GM23338 (cell line): ENCODE data around the gene EMID1.

Experiments
- CREB1 ChIP-seq: fragments of 250-450 bp; sonication (Bioruptor Pico); IDR thresholded peaks from 2 replicates; pipeline ENCODE4 v1.5.0; 2020; ENCODE audit warnings: low read depth, mild to moderate bottlenecking, moderate library complexity
- EZH2 ChIP-seq: fragments of 200-600 bp; sonication (generic); IDR thresholded peaks from one replicate; pipeline ENCODE4 v1.8.0; 2017; ENCODE audit warnings: antibody characterized with exemption, mild to moderate bottlenecking, low read depth; ENCODE audit not compliant: unreplicated experiment
- EZH2phosphoT487 ChIP-seq: fragments of 200-600 bp; sonication (generic); IDR thresholded peaks from one replicate; pipeline ENCODE4 v1.8.1; 2018; ENCODE audit warnings: antibody characterized with exemption; ENCODE audit not compliant: unreplicated experiment
- JUNB ChIP-seq: IDR thresholded peaks from one replicate; pipeline ENCODE4 v1.6.1; 2016; ENCODE audit warnings: antibody characterized with exemption; ENCODE audit not compliant: unreplicated experiment
- NANOG ChIP-seq: IDR thresholded peaks from 2 replicates; pipeline ENCODE4 v1.6.1; 2016; ENCODE audit warnings: antibody characterized with exemption, borderline replicate concordance
- POLR2AphosphoS5 ChIP-seq: IDR thresholded peaks from 2 replicates; pipeline ENCODE4 v1.6.1; 2016; ENCODE audit warnings: antibody characterized with exemption, low read depth
- ZNF114 ChIP-seq: fragments of 250-450 bp; sonication (Bioruptor Pico); IDR thresholded peaks from 2 replicates; pipeline ENCODE4 v1.5.0; 2020; ENCODE audit warnings: mild to moderate bottlenecking, moderate library complexity
- ZNF331 ChIP-seq: fragments of 250-450 bp; sonication (Bioruptor Pico); IDR thresholded peaks from 2 replicates; pipeline ENCODE4 v1.5.0; 2020; ENCODE audit warnings: low read depth, mild to moderate bottlenecking, moderate library complexity
- ZNF462 ChIP-seq: fragments of 250-450 bp; sonication (Bioruptor Pico); IDR thresholded peaks from 2 replicates; pipeline ENCODE4 v1.5.0; 2020; ENCODE audit warnings: mild to moderate bottlenecking, moderate library complexity
- TF ChIP-seq, protein P1 (sequence below), 2 experiments: fragments of 200-600 bp in 1 of 2; sonication (generic) in 1 of 2; conservative IDR thresholded peaks; 2 replicates each; pipeline versions ENCODE4 v1.5.1 to v1.6.1; 2016 to 2017; ENCODE audit warnings: antibody characterized with exemption in 2 of 2, low read depth in 2 of 2, mild to moderate bottlenecking in 2 of 2, moderate library complexity in 1 of 2
- TF ChIP-seq, protein P2 (sequence below): IDR thresholded peaks from one replicate; pipeline ENCODE4 v1.6.1; 2018; ENCODE audit warnings: antibody characterized with exemption; ENCODE audit not compliant: unreplicated experiment
- TF ChIP-seq, protein P3 (sequence below): IDR thresholded peaks from 2 replicates; pipeline ENCODE4 v1.6.1; 2016; ENCODE audit warnings: antibody characterized with exemption

- TF ChIP-seq, protein P1, sequence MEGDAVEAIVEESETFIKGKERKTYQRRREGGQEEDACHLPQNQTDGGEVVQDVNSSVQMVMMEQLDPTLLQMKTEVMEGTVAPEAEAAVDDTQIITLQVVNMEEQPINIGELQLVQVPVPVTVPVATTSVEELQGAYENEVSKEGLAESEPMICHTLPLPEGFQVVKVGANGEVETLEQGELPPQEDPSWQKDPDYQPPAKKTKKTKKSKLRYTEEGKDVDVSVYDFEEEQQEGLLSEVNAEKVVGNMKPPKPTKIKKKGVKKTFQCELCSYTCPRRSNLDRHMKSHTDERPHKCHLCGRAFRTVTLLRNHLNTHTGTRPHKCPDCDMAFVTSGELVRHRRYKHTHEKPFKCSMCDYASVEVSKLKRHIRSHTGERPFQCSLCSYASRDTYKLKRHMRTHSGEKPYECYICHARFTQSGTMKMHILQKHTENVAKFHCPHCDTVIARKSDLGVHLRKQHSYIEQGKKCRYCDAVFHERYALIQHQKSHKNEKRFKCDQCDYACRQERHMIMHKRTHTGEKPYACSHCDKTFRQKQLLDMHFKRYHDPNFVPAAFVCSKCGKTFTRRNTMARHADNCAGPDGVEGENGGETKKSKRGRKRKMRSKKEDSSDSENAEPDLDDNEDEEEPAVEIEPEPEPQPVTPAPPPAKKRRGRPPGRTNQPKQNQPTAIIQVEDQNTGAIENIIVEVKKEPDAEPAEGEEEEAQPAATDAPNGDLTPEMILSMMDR (conservative IDR thresholded peaks at IDR 0.05; ENCODE audit: low read depth in 2 of 2), result no peak
- TF ChIP-seq POLR2AphosphoS5, result no peak
- no peak for TF ChIP-seq ZNF114 (CRISPR knock-in tag)
- TF ChIP-seq EZH2phosphoT487, result no peak
- TF ChIP-seq, protein P2, sequence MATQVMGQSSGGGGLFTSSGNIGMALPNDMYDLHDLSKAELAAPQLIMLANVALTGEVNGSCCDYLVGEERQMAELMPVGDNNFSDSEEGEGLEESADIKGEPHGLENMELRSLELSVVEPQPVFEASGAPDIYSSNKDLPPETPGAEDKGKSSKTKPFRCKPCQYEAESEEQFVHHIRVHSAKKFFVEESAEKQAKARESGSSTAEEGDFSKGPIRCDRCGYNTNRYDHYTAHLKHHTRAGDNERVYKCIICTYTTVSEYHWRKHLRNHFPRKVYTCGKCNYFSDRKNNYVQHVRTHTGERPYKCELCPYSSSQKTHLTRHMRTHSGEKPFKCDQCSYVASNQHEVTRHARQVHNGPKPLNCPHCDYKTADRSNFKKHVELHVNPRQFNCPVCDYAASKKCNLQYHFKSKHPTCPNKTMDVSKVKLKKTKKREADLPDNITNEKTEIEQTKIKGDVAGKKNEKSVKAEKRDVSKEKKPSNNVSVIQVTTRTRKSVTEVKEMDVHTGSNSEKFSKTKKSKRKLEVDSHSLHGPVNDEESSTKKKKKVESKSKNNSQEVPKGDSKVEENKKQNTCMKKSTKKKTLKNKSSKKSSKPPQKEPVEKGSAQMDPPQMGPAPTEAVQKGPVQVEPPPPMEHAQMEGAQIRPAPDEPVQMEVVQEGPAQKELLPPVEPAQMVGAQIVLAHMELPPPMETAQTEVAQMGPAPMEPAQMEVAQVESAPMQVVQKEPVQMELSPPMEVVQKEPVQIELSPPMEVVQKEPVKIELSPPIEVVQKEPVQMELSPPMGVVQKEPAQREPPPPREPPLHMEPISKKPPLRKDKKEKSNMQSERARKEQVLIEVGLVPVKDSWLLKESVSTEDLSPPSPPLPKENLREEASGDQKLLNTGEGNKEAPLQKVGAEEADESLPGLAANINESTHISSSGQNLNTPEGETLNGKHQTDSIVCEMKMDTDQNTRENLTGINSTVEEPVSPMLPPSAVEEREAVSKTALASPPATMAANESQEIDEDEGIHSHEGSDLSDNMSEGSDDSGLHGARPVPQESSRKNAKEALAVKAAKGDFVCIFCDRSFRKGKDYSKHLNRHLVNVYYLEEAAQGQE, result no peak
- no peak for TF ChIP-seq EZH2
- no peak for TF ChIP-seq JUNB
- no peak for TF ChIP-seq ZNF462 (CRISPR knock-in tag)
- TF ChIP-seq, protein P3, sequence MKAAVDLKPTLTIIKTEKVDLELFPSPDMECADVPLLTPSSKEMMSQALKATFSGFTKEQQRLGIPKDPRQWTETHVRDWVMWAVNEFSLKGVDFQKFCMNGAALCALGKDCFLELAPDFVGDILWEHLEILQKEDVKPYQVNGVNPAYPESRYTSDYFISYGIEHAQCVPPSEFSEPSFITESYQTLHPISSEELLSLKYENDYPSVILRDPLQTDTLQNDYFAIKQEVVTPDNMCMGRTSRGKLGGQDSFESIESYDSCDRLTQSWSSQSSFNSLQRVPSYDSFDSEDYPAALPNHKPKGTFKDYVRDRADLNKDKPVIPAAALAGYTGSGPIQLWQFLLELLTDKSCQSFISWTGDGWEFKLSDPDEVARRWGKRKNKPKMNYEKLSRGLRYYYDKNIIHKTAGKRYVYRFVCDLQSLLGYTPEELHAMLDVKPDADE, result no peak
- TF ChIP-seq CREB1 (CRISPR knock-in tag), result no peak
- no peak for TF ChIP-seq ZNF331 (CRISPR knock-in tag)
- TF ChIP-seq NANOG, result no peak
Measured at GRCh38 chr22:29197096-29197495, 8.6 kb upstream of the EMID1 start.
